ENCODE data around the gene NOLC1.

DNA sequence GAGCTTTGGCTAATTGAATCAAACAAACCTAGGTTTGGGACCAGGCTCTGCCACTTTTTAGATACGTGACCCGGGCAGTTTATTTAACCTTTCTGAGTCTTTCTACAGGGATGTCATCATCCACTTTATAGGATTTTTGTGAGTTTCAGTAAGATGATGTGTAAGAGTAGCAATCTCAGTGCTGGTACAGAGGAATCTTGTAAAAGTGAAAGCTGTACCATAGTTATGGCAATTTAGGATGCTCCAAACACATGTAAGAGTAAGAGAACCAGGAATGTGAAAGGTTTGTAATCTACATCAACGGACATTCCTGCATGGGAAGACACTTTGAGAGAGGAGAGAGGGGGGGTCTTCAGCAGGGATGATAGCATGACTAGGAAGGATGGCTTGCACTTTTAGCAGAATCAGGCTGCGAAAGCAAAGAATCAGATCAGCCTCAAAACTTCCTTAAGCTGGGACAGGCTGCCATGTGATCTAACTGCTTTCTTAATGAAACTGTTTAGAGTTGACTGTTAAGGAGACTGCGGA lies 968 bp downstream of the NOLC1 start:
- TF ChIP-seq CTCF (IDR thresholded peaks at IDR 0.05) (no peak), EZH2 (IDR thresholded peaks at IDR 0.05; ENCODE audit: borderline replicate concordance, insufficient read depth, low read depth, low read length, poor library complexity, severe bottlenecking) (no peak)
